Measurements from ENCODE around the gene RELB. TPM values are rescaled to one million over a fixed set of nuclear protein-coding genes. Genes with fewer than 3 reads are reported as not detected.

The RELB gene, protein sequence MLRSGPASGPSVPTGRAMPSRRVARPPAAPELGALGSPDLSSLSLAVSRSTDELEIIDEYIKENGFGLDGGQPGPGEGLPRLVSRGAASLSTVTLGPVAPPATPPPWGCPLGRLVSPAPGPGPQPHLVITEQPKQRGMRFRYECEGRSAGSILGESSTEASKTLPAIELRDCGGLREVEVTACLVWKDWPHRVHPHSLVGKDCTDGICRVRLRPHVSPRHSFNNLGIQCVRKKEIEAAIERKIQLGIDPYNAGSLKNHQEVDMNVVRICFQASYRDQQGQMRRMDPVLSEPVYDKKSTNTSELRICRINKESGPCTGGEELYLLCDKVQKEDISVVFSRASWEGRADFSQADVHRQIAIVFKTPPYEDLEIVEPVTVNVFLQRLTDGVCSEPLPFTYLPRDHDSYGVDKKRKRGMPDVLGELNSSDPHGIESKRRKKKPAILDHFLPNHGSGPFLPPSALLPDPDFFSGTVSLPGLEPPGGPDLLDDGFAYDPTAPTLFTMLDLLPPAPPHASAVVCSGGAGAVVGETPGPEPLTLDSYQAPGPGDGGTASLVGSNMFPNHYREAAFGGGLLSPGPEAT
- 10 to 100 TPM; 11.0 to 13.0 TPM for total RNA-seq

DNA sequence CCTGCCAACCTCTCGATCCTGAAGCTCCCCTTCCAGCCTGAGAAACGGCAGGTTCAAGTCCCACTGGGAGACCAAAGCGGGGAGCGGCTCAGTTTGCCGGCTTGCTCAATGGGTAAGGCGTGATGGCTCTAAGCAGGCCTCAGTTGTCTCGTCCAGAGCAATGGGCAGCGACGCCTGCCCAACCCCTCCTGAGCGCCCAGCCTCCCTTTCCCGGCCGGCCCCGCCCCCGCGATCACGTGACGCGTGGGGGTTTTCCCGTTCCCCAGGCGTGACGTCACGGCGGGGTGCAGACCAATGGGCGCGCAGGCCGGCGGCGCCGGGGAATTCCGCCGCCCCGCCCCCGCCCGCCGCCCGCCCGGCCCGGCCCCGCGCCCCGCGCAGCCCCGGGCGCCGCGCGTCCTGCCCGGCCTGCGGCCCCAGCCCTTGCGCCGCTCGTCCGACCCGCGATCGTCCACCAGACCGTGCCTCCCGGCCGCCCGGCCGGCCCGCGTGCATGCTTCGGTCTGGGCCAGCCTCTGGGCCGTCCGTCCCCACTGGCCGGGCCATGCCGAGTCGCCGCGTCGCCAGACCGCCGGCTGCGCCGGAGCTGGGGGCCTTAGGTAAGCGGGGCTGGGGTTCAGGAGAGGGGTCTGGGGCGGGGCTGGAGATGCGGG, at the start of gene RELB:
Gene RELB, plus strand, starts transcription at position 378 of the 653 bp plus-strand sequence. Its CDS starts 116 bp downstream, at position 494.
- H3K27me3 ChIP-seq (replicated peaks; ENCODE audit: insufficient read depth), result no peaks in the 10 kb centered on the region
- no peaks in the 10 kb centered on the region for H3K36me3 ChIP-seq
- no peaks in the 10 kb centered on the region for H3K4me1 ChIP-seq (replicated peaks)
- TF ChIP-seq POLR2A (IDR thresholded peaks at IDR 0.05) (no peak), POLR2AphosphoS5 (IDR thresholded peaks at IDR 0.05) (peak; percentile 84)
- TF ChIP-seq, protein P1, sequence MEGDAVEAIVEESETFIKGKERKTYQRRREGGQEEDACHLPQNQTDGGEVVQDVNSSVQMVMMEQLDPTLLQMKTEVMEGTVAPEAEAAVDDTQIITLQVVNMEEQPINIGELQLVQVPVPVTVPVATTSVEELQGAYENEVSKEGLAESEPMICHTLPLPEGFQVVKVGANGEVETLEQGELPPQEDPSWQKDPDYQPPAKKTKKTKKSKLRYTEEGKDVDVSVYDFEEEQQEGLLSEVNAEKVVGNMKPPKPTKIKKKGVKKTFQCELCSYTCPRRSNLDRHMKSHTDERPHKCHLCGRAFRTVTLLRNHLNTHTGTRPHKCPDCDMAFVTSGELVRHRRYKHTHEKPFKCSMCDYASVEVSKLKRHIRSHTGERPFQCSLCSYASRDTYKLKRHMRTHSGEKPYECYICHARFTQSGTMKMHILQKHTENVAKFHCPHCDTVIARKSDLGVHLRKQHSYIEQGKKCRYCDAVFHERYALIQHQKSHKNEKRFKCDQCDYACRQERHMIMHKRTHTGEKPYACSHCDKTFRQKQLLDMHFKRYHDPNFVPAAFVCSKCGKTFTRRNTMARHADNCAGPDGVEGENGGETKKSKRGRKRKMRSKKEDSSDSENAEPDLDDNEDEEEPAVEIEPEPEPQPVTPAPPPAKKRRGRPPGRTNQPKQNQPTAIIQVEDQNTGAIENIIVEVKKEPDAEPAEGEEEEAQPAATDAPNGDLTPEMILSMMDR (IDR thresholded peaks at IDR 0.05), result no peak
- H3K4me3 ChIP-seq, result peak within 1 kb of the TSS; percentile 70 to 79
- DNase-seq (ENCODE audit: low spot score), result peak; percentile 92
- H3K9me3 ChIP-seq, result no peaks in the 10 kb centered on the region
- H3K27ac ChIP-seq, result peak within 1 kb of the TSS; percentile 99
- WGBS, result 3% methylated on average over 26 of the region's 79 CpGs
- intact Hi-C loops (cut with DNase I), result no loop called here

DNA sequence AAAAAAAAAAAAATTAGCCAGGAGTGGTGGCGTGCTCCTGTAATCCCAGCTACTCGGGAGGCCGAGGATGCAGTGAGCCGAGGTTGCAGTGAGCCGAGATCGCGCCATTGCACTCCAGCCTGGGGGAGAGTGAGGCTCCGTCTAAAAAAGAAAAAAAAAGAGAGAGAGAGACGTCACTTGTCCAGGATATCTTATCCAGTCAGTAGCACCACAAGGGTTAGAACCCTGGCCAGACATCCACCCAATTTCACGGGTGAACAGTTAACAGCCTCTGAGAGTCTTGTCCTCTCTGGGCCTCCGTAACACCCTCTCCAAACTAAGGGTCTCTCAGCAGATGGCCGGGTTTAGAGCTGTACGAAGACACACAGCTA, 47.0 kb upstream of the RELB start:
- TF ChIP-seq POLR2A (IDR thresholded peaks at IDR 0.05), result no peak
- TF ChIP-seq, protein P1 (IDR thresholded peaks at IDR 0.05), result no peak
- no peak for TF ChIP-seq POLR2AphosphoS5 (IDR thresholded peaks at IDR 0.05)
- WGBS, result 24% methylated on average over 13 of the region's 13 CpGs
- Histone ChIP-seq H3K9me3 (no peaks in the 10 kb centered on the region), H3K4me3 (peak overlapping the region; percentile 85 to 99), H3K27ac (peak overlapping the region; percentile 95 to 97), H3K27me3 (replicated peaks; ENCODE audit: insufficient read depth) (no peaks in the 10 kb centered on the region), H3K4me1 (replicated peaks) (peaks cover 7% of the 10 kb centered on the region), H3K36me3 (no peaks in the 10 kb centered on the region)
- intact Hi-C loops (cut with DNase I), result loop anchor here (5.0 kb wide), 1 partner anchor 107 kb away; the partner anchor contains the start of gene NECTIN2
- no peak for DNase-seq (ENCODE audit: low spot score)

DNA sequence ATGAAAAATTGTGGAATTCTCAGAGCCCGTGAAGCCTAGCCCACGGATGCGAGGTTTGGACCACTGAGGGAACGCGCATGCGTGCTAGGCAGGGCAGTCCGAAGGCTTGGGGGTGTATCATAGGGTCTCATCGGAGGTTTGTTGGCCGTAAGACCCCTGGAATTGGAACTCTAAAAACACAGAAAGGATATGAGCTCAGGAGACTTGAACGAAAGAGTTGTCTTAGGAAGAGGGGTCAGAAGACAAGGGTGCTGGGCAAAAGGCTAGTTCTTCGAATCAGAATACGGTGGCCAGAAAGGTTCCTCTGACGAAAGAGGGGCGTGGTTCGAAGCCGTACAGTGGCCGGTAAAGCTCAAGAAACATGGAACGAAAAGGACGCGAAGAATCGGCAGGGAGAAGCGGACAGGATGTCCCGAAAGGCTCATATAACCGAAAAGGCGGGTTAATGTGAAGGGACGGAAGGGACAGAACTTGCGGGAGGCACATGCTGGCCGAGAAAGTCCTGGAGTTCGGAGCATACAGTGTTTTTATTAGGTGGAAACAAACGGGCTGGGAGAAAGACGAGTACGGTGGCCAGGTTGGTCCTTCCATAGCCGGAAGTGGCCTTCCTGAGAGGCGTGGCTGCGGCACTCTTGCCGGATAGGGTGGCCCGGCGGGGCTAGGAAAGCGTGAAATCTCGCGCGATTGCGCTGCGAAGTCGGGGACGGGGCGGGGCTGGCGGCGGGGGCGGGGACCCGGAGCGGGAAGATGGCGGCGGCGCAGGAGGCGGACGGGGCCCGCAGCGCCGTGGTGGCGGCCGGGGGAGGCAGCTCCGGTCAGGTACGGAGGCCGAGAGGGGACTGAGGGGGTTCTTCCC, 46.4 kb upstream of the RELB start, which contains the start of gene CLPTM1:
Gene CLPTM1, plus strand, starts transcription at position 732 of the 856 bp plus-strand sequence. Its CDS starts 16 bp downstream, at position 748.
- H3K36me3 ChIP-seq, result no peaks in the 10 kb centered on the region
- intact Hi-C loops (cut with DNase I), result loop anchor here (5.0 kb wide), 1 partner anchor 108 kb away; the partner anchor contains the start of gene NECTIN2
- peak within 1 kb of the TSS; percentile 85 to 99 for H3K4me3 ChIP-seq
- TF ChIP-seq POLR2A (IDR thresholded peaks at IDR 0.05) (peak; percentile 65), POLR2AphosphoS5 (IDR thresholded peaks at IDR 0.05) (peak; percentile 94)
- TF ChIP-seq, protein P1 (IDR thresholded peaks at IDR 0.05), result peak in 1 of 4 experiments; percentile 29
- DNase-seq (ENCODE audit: low spot score), result peak; percentile 95
- no peaks in the 10 kb centered on the region for H3K27me3 ChIP-seq (replicated peaks; ENCODE audit: insufficient read depth)
- WGBS, result under 1% methylated on average over 65 of the region's 65 CpGs
- H3K4me1 ChIP-seq (replicated peaks), result peaks cover 7% of the 10 kb centered on the region
- H3K9me3 ChIP-seq, result no peaks in the 10 kb centered on the region
- H3K27ac ChIP-seq, result peak within 1 kb of the TSS; percentile 95 to 97

DNA sequence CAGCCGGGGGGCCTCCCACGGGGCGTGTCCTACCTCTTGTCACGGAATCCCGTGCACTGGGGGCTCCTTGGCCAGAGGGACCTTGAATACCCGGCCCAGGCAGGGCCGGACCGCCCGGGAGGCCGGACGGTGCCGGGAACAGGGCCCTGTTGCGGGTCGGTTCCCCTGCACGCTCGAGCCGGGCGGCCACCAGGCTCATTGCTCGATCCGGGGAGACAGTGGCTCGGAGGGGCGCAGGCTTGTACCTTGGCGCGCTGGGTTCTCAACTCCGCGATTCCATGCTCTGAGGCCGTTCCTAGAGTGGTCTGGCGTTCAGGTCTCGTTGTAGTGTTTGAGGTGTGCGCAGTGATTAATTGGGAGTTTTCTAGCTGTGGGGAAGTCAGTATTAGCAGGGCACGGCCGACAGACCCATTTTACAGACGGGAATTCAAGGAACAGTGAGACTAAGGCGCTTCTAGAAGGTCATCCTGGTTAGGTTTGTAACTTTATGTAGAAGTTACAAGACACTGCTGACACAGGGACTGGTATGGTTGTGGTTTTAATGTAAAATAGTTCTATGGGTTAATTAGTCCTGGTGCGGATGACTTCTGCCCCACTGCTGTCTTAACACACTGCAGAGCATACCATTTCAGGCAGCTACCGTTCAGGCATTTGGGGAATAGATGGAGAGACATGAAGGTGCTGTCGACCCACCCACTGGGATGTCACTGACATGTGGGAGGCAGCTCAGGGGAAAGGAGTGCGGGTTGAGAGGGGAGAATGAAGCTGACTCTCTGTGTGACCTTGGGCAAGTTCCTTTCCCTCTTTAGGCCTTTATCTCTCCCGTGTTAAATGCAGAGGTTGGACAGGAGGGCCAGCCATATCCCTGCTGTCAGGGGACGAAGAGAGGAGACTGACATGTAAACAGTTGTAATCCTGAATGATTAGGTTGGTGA, 45.5 kb upstream of the RELB start:
- intact Hi-C loops (cut with DNase I), result no loop called here
- Histone ChIP-seq H3K36me3 (no peaks in the 10 kb centered on the region), H3K4me1 (replicated peaks) (peaks cover 7% of the 10 kb centered on the region), H3K4me3 (peak overlapping the region; percentile 85 to 99), H3K27ac (peak overlapping the region; percentile 95 to 97), H3K27me3 (replicated peaks; ENCODE audit: insufficient read depth) (no peaks in the 10 kb centered on the region), H3K9me3 (no peaks in the 10 kb centered on the region)
- WGBS, result 3% methylated on average over 40 of the region's 40 CpGs
- DNase-seq (ENCODE audit: low spot score), result no peak
- TF ChIP-seq, protein P1 (IDR thresholded peaks at IDR 0.05), result no peak
- TF ChIP-seq POLR2A (IDR thresholded peaks at IDR 0.05) (no peak), POLR2AphosphoS5 (IDR thresholded peaks at IDR 0.05) (no peak)

Data from prostate gland (tissue), 2 donors.